GM13977 (cell line): ENCODE results near the gene MAP3K6.

Experiments
- DNase-seq: peaks from one replicate; pipeline ENCODE4 v3.0.0; 2012; ENCODE audit warnings: low spot score
- in situ Hi-C: fragments of 300-500 bp; cut with MboI; formaldehyde crosslinking; loops from one replicate; pipeline ENCODE4 v1.12.0; 2022; ENCODE audit warnings: low sequenced_read_pairs, low pct_unique_long_range_greater_than_20kb, mixed read lengths, inconsistent platforms; ENCODE audit not compliant: unreplicated experiment
- TF ChIP-seq, protein P1 (sequence below): IDR thresholded peaks from 2 replicates; pipeline ENCODE4 v1.5.1; 2012; ENCODE audit warnings: mild to moderate bottlenecking, control low read depth; ENCODE audit not compliant: insufficient read depth; ENCODE audit errors: extremely low read depth, missing control alignments

Gene MAP3K6

GRCh38 chr1:27350663-27351540 is 15.9 kb downstream of the MAP3K6 start:
- in situ Hi-C loops = no loop called here
- TF ChIP-seq, protein P1, sequence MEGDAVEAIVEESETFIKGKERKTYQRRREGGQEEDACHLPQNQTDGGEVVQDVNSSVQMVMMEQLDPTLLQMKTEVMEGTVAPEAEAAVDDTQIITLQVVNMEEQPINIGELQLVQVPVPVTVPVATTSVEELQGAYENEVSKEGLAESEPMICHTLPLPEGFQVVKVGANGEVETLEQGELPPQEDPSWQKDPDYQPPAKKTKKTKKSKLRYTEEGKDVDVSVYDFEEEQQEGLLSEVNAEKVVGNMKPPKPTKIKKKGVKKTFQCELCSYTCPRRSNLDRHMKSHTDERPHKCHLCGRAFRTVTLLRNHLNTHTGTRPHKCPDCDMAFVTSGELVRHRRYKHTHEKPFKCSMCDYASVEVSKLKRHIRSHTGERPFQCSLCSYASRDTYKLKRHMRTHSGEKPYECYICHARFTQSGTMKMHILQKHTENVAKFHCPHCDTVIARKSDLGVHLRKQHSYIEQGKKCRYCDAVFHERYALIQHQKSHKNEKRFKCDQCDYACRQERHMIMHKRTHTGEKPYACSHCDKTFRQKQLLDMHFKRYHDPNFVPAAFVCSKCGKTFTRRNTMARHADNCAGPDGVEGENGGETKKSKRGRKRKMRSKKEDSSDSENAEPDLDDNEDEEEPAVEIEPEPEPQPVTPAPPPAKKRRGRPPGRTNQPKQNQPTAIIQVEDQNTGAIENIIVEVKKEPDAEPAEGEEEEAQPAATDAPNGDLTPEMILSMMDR = no peak
- no peak for DNase-seq

- TF ChIP-seq, protein P1 = no peak
- DNase-seq = no peak
- in situ Hi-C loops = no loop called here
Observed at GRCh38 chr1:27349784-27350662, 16.7 kb downstream of the MAP3K6 start.

- TF ChIP-seq, protein P1 = no peak
- in situ Hi-C loops = no loop called here
- DNase-seq = no peak
Observed at GRCh38 chr1:27348861-27349783, 17.6 kb downstream of the MAP3K6 start.

DNA sequence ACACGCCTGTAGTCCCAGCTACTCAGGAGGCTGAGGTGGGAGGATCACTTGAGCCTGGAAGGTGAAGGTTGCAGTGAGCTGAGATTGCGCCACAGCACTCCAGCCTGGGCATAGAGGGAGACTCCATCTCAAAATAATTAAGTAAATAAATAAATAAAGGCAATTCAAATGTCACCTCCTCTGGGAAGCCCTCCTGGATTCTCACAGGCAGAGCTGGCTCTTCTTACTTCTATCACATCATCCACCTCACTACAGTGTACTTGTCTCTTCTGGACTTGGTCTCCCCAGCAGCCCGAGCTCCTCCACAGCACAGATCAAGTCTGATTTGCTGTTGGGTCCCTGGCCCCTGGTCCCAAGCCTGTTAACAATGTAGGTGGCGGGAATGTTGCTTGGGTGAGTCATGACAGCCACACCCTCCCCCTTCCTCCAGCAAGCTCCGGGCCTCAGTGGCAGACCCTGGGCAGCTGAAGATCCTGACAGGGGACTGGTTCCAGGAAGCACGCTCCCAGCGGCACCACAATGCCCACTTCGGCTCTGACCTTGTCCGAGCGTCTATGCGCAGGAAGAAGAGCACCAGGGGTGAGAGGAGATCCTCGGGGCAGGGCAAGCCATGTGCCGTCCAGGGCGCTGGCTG is 19.7 kb downstream of the MAP3K6 start:
- in situ Hi-C loops = no loop called here
- no peak for DNase-seq
- TF ChIP-seq, protein P1 = no peak

DNA sequence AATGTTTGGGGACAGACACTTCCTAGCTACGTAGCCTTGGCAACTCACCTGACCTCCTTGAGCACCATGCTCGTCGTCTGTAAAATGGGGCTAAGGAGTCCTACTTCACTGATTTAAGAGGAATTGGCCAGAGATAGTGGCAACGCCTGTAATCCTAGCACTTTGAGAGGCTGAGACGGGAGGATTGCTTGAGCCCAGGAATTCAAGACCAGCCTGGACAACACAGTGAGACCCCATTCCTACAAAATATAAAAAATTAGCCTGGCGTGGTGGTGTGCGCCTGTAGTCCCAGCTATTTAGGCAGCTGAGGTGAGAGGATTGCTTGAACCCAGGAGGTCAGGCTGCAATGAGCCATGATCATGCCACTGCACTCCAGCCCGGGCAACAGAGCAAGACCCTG is 20.4 kb downstream of the MAP3K6 start:
- in situ Hi-C loops = no loop called here
- TF ChIP-seq, protein P1 = no peak
- DNase-seq = no peak
